NB4 (cell line): ENCODE results near the gene GPAM.

Experiments
- MYC ChIP-seq: IDR thresholded peaks from 2 replicates; pipeline ENCODE4 v1.6.1; 2011; ENCODE audit warnings: low read depth, low read length
- POLR2A ChIP-seq: IDR thresholded peaks from 2 replicates; pipeline ENCODE4 v1.6.1; 2011; ENCODE audit warnings: mild to moderate bottlenecking; ENCODE audit not compliant: insufficient read length; ENCODE audit errors: extremely low read depth
- TF ChIP-seq, protein P1 (sequence below): IDR thresholded peaks from one replicate; pipeline ENCODE4 v1.5.1; 2012; ENCODE audit warnings: low read depth, low read length
- TF ChIP-seq, protein P2 (sequence below): IDR thresholded peaks from 2 replicates; pipeline ENCODE4 v1.6.1; 2011; ENCODE audit warnings: low read depth, low read length

DNA sequence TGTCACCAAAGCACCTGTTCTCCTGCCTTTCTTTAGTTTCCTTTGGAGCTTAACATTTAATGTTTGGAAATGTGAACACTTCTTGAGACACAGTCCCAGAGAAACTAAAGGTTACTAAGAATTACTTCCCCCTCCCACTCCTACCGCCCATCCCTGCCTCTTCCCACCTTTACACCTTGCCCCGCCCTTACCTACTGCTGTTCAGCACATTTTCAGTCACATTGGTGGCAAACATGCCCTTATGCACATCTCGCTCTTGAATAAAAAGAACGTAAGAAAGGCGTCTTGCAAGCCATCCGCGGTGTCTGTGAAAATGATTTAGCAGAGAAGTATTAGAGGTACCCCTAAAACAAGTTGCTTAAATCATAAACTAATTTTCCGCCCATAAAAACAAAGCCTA, 8.2 kb downstream of the GPAM start:
- TF ChIP-seq, protein P1, sequence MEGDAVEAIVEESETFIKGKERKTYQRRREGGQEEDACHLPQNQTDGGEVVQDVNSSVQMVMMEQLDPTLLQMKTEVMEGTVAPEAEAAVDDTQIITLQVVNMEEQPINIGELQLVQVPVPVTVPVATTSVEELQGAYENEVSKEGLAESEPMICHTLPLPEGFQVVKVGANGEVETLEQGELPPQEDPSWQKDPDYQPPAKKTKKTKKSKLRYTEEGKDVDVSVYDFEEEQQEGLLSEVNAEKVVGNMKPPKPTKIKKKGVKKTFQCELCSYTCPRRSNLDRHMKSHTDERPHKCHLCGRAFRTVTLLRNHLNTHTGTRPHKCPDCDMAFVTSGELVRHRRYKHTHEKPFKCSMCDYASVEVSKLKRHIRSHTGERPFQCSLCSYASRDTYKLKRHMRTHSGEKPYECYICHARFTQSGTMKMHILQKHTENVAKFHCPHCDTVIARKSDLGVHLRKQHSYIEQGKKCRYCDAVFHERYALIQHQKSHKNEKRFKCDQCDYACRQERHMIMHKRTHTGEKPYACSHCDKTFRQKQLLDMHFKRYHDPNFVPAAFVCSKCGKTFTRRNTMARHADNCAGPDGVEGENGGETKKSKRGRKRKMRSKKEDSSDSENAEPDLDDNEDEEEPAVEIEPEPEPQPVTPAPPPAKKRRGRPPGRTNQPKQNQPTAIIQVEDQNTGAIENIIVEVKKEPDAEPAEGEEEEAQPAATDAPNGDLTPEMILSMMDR, result no peak
- TF ChIP-seq POLR2A (no peak), MYC (no peak)
- TF ChIP-seq, protein P2, sequence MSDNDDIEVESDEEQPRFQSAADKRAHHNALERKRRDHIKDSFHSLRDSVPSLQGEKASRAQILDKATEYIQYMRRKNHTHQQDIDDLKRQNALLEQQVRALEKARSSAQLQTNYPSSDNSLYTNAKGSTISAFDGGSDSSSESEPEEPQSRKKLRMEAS, result no peak
